ENCODE measurements around the gene AADACL3. TPM values are rescaled to one million over a fixed set of nuclear protein-coding genes. Genes with fewer than 3 reads are reported as not detected.

AADACL3 gene
- total and polyA plus RNA-seq, 9 of the 15 experiments (the other 6 are each of a cell fraction or from before 2014, with no cell fraction given) = not detected

GRCh38 chr1:12770620-12771019, 54.7 kb downstream of the AADACL3 start (continued):
- no peak for TF ChIP-seq ZNF354B (CRISPR knock-in tag; IDR thresholded peaks at IDR 0.05)
- no peak for TF ChIP-seq GABPA (tag; conservative IDR thresholded peaks at IDR 0.05; ENCODE audit: low read depth)
- no peak for TF ChIP-seq PURB (CRISPR knock-in tag; IDR thresholded peaks at IDR 0.05; ENCODE audit: low read depth)
- TF ChIP-seq, protein P1, sequence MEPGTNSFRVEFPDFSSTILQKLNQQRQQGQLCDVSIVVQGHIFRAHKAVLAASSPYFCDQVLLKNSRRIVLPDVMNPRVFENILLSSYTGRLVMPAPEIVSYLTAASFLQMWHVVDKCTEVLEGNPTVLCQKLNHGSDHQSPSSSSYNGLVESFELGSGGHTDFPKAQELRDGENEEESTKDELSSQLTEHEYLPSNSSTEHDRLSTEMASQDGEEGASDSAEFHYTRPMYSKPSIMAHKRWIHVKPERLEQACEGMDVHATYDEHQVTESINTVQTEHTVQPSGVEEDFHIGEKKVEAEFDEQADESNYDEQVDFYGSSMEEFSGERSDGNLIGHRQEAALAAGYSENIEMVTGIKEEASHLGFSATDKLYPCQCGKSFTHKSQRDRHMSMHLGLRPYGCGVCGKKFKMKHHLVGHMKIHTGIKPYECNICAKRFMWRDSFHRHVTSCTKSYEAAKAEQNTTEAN (CRISPR knock-in tag; IDR thresholded peaks at IDR 0.05) = no peak
- TF ChIP-seq ZNF398 (CRISPR knock-in tag; IDR thresholded peaks at IDR 0.05) = no peak
- TF ChIP-seq ZNF780A (CRISPR knock-in tag; IDR thresholded peaks at IDR 0.05) = no peak
- TF ChIP-seq, protein P2, sequence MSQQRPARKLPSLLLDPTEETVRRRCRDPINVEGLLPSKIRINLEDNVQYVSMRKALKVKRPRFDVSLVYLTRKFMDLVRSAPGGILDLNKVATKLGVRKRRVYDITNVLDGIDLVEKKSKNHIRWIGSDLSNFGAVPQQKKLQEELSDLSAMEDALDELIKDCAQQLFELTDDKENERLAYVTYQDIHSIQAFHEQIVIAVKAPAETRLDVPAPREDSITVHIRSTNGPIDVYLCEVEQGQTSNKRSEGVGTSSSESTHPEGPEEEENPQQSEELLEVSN (IDR thresholded peaks at IDR 0.05; ENCODE audit: borderline replicate concordance in 1 of 2, extremely low read depth in 1 of 2, insufficient read depth in 1 of 2, insufficient read length in 1 of 2, low read depth in 1 of 2, low read length in 1 of 2, poor library complexity in 1 of 2, severe bottlenecking in 1 of 2) = no peak
